Mesodermal cell (in vitro differentiated cells): ENCODE measurements around the gene ITGA11.

Experiments used
- H3K27ac ChIP-seq: 2 replicates; pipeline ENCODE4 v1.7.0; 2013; ENCODE audit warnings: mild to moderate bottlenecking, low read depth, low read length, moderate library complexity; ENCODE audit not compliant: severe bottlenecking
- H3K36me3 ChIP-seq: 2 replicates; pipeline ENCODE4 v1.7.1; 2013; ENCODE audit warnings: mild to moderate bottlenecking, low read length, moderate library complexity; ENCODE audit not compliant: control insufficient read depth, insufficient read depth
- H3K4me1 ChIP-seq: one replicate; pipeline ENCODE4 v1.7.1; 2013; ENCODE audit warnings: mild to moderate bottlenecking, low read length; ENCODE audit not compliant: insufficient read depth, control insufficient read depth, poor library complexity, severe bottlenecking
- H3K4me3 ChIP-seq: 2 replicates; pipeline ENCODE4 v1.7.0; 2013; ENCODE audit warnings: low read length, control low read depth, mild to moderate bottlenecking; ENCODE audit not compliant: insufficient read depth, poor library complexity, severe bottlenecking; ENCODE audit errors: extremely low read depth
- H3K9me3 ChIP-seq: 2 replicates; pipeline ENCODE4 v1.7.1; 2013; ENCODE audit warnings: mild to moderate bottlenecking, low read length, moderate library complexity; ENCODE audit not compliant: control insufficient read depth
- WGBS, 2 experiments: methylation state at CpG; one replicate each; pipeline ENCODE4 v1.1.5; 2013; ENCODE audit warnings: missing lambda C conversion rate in 2 of 2; ENCODE audit not compliant: insufficient coverage in 2 of 2; 5-methylcytosine and 5-hydroxymethylcytosine counted together

The ITGA11 gene

DNA sequence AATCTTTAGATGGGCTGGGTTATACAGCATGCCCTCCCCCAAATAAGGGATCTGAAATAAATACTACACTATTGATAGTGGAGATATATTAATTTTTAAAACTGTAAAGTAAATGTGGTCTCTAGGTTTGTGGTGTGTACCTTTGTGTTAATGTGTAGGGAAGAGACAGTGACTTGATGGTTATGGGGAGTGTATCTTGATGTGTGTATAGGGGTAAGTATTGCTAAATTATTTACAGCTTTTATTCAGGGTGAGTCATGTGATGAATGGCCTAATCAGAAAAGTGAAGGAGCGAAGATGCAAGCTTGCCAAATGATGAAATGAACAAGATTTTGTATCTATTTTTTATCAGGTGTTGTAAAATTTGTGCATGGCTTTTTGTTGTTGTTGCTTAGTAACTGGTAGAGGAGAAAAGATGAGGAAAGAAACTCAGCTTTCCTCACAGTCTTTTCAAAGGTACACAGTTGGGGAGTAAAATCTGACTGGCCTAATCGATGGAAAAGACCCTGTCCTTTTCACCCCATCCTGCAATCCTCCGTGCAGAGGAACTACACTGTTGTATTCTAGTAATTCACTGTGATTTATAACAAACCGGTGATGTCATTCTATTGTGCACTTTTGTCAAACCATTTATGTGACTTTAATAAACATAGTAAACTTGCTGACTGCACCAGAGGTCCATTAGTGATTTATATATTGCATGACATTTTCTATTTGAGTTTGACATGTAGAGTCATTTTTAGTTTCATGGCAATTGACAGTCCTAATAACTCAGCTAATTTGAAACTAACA lies 136.8 kb downstream of the ITGA11 start:
- Histone ChIP-seq H3K4me3 (no peak overlapping the region), H3K4me1 (no peaks in the 10 kb centered on the region), H3K36me3 (peaks cover 42% of the 10 kb centered on the region), H3K27ac (no peak overlapping the region), H3K9me3 (no peaks in the 10 kb centered on the region)
- 94 to 100% methylated on average over 1 of the region's 4 CpGs for WGBS, 2 experiments

DNA sequence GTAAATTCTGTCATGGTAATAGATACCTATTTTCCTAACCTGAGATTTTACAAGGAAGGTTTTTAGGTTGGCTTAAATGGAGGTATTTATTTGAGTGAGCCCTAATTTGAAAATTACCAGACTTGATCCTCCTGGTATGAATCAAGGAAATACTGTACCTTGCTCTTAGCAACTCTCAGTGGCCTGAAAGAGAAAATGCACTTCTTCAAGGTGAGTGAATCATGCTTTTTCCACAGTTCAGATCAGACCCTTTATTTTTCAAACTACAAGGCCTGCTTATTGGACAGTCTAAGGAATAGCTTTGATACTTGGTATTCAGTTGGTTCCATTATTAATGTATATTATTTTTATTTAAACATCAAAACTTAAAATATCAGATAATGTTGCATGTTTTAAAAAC lies 139.0 kb downstream of the ITGA11 start:
- no peaks in the 10 kb centered on the region for H3K9me3 ChIP-seq
- H3K4me1 ChIP-seq, result no peaks in the 10 kb centered on the region
- H3K4me3 ChIP-seq, result no peak overlapping the region
- peaks cover 52% of the 10 kb centered on the region for H3K36me3 ChIP-seq
- no peak overlapping the region for H3K27ac ChIP-seq

DNA sequence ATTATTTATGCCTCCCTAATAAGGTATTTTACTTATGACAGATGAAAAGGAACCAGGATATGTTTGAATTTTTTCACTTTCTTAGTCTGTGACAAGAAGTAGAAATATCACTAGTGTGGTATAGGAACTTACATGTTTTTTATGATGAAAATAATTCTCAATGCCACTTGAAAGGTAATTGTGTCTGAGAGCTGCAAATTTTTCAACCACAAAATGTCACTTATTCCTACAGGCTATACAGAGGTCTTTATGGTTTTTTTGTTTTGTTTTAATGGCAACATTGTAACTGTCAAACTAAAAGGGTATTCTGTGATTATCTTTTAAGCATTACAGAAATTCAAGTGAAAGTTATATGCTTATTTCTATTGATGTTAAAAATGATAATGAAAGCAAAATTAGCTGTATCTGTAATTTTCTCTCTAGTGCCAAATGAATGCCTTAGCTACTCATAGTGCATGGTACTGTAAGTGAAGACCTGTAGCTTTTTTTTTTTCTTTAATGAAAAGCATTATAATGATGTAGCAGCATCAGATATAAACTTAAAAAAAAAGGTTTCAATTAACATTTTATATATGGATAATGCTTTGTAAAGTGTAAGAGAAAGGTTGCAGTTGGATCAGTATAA lies 139.7 kb downstream of the ITGA11 start:
- peaks cover 50% of the 10 kb centered on the region for H3K36me3 ChIP-seq
- no peak overlapping the region for H3K4me3 ChIP-seq
- H3K4me1 ChIP-seq, result no peaks in the 10 kb centered on the region
- no peak overlapping the region for H3K27ac ChIP-seq
- H3K9me3 ChIP-seq, result no peaks in the 10 kb centered on the region

DNA sequence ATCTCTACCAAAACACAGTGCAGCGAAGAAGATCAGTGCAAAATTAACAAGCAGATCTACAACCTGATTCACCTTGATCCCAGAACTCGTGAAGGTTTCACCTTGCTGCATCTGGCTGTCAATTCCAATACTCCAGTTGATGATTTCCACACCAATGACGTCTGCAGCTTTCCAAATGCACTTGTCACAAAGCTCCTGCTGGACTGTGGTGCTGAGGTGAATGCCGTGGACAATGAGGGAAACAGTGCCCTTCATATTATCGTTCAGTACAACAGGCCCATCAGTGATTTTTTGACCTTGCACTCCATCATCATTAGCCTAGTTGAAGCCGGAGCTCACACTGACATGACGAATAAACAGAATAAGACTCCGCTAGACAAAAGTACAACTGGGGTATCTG lies 141.2 kb downstream of the ITGA11 start:
- Histone ChIP-seq H3K9me3 (no peaks in the 10 kb centered on the region), H3K36me3 (peaks cover 46% of the 10 kb centered on the region), H3K27ac (no peak overlapping the region), H3K4me3 (no peak overlapping the region), H3K4me1 (no peaks in the 10 kb centered on the region)
- WGBS, 2 experiments, result 95 to 97% methylated on average over 6 of the region's 8 CpGs

DNA sequence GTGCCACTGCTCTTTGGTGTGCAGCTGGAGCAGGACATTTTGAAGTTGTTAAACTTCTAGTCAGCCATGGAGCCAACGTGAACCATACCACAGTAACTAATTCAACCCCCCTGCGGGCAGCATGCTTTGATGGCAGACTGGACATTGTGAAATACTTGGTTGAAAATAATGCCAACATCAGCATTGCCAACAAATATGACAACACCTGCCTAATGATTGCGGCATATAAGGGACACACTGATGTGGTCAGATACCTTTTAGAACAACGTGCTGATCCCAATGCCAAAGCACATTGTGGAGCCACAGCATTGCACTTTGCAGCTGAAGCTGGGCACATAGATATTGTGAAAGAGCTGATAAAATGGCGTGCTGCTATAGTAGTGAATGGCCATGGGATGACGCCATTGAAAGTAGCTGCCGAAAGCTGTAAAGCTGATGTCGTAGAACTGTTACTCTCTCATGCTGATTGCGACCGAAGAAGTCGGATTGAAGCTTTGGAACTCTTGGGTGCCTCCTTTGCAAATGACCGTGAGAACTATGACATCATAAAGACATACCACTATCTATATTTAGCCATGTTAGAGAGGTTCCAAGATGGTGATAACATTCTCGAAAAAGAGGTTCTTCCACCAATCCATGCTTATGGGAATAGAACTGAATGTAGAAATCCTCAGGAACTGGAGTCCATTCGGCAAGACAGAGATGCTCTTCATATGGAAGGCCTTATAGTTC lies 142.2 kb downstream of the ITGA11 start:
- no peaks in the 10 kb centered on the region for H3K4me1 ChIP-seq
- H3K4me3 ChIP-seq, result no peak overlapping the region
- H3K36me3 ChIP-seq, result peaks cover 53% of the 10 kb centered on the region
- H3K27ac ChIP-seq, result no peak overlapping the region
- 98% methylated on average over 9 to 10 of the region's 14 CpGs for WGBS, 2 experiments
- H3K9me3 ChIP-seq, result peaks cover 1% of the 10 kb centered on the region

DNA sequence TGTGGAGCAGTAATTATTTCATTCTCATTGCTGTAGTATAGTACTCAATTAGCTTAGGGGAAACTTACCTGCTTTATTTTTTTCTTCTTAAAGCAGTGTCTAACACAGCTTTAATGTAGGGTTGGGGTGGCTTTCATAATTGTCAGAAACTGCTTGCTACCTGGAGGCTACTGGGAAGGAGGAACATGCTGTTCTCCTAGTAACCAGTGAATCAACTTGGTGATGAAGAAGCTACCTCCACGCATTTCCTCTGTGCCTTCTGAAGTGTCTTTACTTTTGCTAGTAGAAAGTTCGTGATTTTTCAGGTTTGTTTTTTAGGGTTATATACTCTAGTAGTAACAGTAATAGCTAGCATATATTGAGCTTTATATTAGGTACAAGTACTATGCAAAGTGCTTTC lies 142.9 kb downstream of the ITGA11 start:
- peaks cover 5% of the 10 kb centered on the region for H3K9me3 ChIP-seq
- H3K4me3 ChIP-seq, result no peak overlapping the region
- no peaks in the 10 kb centered on the region for H3K4me1 ChIP-seq
- H3K36me3 ChIP-seq, result peaks cover 54% of the 10 kb centered on the region
- WGBS, 2 experiments, result no CpG with 5 or more reads among the region's 2 CpGs
- no peak overlapping the region for H3K27ac ChIP-seq

DNA sequence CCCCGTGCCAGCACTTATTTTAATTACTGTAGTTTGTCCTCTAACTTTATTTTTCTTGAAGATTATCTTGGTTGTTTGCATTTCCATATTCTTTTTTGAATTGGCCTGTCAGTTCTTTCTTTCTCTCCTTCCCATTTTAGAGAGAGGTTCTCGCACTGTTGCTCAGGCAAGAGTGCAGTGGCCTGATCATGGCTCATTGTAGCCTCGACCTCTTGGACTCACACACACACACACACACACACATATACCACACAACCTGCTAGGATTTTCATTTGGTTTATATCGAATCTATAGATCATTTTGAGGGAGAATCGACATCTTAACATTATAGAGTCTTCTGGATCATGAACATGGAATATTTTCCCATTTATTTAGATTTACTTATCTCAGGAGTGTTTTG lies 145.7 kb downstream of the ITGA11 start:
- 88% methylated on average over 3 of the region's 5 CpGs; no CpG with 5 or more reads in 1 of the 2 experiments for WGBS, 2 experiments
- Histone ChIP-seq H3K4me1 (peaks cover 7% of the 10 kb centered on the region), H3K27ac (no peak overlapping the region), H3K9me3 (peaks cover 5% of the 10 kb centered on the region), H3K4me3 (no peak overlapping the region), H3K36me3 (peaks cover 51% of the 10 kb centered on the region)

DNA sequence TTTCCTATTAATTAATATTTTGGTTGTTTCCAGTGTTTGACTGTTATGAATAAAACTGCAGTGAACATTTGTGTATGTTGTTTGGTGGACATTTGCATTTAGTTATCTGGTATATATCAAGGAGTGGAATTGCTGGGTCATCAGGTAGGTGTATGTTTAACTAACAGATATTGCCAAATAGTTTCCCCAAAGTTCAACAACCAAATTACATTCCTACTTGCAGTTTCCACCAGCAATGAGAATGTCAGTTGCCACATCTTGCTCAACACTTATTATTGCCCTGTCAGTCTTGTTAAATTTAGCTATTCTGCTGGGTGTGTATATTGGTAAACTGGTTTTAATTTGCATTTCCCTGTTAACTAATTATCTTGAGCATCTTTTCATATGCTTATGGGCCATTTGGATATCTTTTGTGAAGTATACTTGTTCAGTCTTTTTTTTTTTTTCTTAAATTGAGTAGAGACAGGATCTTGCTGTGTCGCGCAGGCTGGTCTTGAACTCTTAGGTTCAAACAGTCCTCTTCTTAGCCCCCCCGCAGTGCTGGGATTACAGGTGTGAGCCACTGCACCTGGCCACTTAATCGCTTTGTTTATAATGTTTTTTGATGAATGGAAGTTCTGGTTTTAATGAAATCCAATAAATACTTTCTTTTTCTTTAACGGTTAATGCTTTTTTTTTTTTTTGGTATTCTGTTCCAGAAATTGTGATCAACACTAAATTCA lies 146.5 kb downstream of the ITGA11 start:
- Histone ChIP-seq H3K27ac (no peak overlapping the region), H3K9me3 (peaks cover 5% of the 10 kb centered on the region), H3K36me3 (peaks cover 45% of the 10 kb centered on the region), H3K4me1 (peaks cover 15% of the 10 kb centered on the region), H3K4me3 (no peak overlapping the region)
- WGBS, 2 experiments, result 97% methylated on average over 3 of the region's 5 CpGs; no CpG with 5 or more reads in 1 of the 2 experiments

DNA sequence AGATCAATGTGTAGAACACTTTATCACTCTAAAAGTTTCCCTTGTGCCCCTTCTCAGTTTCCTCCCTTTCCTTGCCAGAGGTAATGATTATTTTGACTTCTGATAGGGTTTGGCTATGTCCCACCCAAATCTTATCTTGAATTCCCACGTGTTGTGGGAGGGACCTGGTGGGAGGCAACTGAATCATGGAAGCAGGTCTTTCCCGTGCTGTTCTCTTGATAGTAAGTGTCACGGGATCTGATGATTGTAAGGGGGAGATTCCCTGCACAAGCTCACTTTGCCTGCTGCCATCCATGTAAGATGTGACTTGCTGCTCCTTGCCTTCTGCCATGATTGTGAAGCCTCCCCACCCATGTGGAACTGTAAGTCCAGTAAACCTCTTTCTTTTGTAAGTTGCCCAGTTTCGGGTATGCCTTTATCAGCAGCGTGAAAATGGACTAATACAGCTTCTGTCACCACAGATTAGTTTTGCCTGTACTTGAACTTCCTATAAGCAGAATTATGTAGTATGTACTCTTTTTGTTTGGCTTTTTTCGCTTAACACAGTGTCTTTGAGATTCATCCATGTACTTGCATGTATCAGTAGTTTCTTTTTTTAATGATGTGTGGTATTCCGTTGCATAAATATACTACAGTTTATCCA lies 147.2 kb downstream of the ITGA11 start:
- Histone ChIP-seq H3K4me1 (peaks cover 21% of the 10 kb centered on the region), H3K36me3 (peaks cover 45% of the 10 kb centered on the region), H3K9me3 (peaks cover 5% of the 10 kb centered on the region), H3K27ac (no peak overlapping the region), H3K4me3 (no peak overlapping the region)
- 96 to 100% methylated on average over 3 to 4 of the region's 7 CpGs for WGBS, 2 experiments

DNA sequence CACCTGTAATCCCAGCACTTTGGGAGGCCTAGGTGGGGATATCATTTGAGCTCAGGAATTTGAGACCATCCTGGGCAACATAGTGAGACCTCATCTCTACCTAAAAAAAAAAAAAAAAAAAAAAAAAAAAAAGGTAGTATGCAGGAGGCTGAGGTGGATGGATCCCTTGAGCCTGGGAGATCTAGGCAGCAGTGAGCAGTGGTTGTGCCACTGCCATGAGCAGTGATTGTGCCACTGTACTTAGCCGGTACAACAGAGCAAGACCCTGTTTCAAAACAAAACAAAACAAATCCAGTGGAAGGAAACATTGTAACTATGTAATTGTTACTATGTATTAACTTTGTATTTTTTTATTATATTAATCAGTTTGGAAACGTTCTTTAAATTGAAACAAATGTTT lies 148.6 kb downstream of the ITGA11 start:
- WGBS, 2 experiments, result 100% methylated on average over 1 of the region's 2 CpGs; no CpG with 5 or more reads in 1 of the 2 experiments
- Histone ChIP-seq H3K27ac (no peak overlapping the region), H3K9me3 (peaks cover 5% of the 10 kb centered on the region), H3K36me3 (peaks cover 36% of the 10 kb centered on the region), H3K4me1 (peaks cover 22% of the 10 kb centered on the region), H3K4me3 (no peak overlapping the region)
